GM21447 (cell line): ENCODE measurements around the gene ADAMTS3.

Experiments
- ATAC-seq: cut with Tn5 transposase; IDR thresholded peaks from one replicate; pipeline ENCODE4 v1.9.1; 2021; ENCODE audit not compliant: unreplicated experiment

Gene ADAMTS3

DNA sequence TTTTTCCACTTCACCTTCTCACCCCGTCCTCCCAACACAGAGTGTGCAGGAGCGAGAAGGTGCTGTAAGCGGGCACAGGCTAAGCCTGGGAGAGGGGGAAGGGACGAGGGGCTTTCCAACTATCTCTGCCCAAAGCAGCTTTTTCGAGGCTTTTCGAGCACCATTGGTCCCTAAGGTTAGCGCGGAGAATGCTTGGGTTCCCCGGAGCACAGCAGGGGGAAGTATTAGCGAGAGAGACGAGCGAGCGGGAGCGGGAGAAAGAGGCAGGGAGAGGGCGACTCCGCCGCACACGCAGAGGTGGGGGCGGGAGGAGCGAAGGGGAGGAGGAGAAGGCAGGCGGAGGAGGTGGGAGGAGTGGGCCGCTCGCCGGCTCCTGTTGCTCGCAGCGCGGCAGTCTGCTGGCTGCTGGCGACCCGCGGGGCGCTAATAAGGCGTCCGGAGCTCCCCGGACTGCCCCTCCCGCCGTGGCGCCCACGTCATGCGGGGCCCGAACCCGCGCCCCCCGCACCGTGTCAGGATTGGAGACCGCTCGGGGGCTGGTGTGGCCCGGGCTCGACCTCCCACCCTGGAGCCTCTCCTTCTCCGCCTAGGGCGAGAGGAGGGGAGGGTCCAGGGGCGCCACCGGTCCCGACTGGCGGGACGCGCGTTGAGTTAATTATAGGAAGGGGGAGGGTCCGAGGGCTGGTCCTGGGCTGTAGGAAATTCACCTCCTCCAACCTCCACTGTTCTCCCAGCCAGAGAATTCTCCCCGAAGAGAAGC lies at the start of gene ADAMTS3:
Gene ADAMTS3 (minus strand): TSS at position 263 of the 760 bp plus-strand sequence. CDS start 459 bp downstream, outside the sequence.
- ATAC-seq = no peak

- no peak for ATAC-seq
Measured at GRCh38 chr4:72613959-72614358, 44.9 kb upstream of the ADAMTS3 start.

GRCh38 chr4:72606751-72607150 lies 37.7 kb upstream of the ADAMTS3 start:
- no peak for ATAC-seq

DNA sequence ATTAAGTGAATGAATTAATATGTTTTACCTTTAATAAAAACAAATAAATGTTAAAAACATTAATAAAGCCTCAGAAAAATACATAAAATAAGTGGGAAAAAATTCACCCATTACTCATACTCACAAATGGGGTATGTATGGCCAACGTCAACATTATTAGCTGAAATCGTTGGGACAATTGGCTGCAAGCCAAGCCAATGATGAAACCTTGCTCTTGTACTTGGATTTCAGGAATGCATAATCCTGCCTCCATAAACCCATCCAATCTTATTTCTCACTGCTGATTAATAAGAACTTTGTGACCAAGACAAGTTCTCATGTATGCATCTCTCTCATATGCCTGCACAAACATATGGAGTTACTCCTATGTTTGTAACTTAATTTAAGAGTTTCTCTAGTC lies 35.3 kb upstream of the ADAMTS3 start:
- no peak for ATAC-seq

DNA sequence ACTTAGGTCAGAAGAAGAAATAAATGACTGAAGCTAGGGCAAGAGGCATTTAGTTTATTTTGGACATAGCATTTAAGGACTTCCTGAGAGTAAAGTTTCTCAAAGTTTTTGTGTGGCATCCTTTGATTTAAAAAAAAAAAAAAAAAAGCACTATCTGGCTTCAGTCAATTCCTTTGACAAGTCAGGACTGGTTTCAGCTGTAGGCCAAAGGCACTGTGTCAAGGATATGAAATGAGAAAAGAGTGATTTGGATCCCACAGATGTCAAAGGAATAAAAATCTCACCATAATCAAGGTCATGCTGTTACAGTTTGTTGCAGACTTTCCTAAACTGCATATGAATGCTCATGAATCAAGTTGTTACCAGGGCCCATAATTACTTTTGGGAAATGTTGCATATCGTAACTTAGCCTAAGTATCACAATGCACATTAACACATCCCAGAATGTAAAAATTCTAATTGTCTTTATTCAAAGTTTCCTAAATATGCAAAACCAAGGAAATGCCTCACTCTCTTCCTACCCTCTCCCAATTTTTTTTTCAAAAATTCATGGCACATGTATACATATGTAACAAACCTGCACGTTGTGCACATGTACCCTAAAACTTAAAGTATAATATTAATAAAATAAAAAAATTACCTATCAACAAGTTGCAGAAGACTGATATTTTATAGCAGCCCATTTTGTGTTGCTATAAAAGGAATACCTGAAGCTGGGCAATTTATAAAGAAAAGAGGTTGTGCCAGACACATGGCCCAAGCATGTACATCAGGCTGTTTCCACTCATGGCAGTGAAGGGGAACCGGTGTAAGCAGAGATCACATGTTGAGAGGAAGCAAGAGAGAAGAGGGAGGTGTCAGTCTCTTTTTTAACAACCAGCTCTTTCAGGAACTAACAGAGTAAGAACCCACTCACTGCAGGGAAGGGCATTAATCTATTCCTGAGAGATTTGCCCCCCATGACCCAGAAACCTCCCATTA lies 33.7 kb upstream of the ADAMTS3 start:
- no peak for ATAC-seq

DNA sequence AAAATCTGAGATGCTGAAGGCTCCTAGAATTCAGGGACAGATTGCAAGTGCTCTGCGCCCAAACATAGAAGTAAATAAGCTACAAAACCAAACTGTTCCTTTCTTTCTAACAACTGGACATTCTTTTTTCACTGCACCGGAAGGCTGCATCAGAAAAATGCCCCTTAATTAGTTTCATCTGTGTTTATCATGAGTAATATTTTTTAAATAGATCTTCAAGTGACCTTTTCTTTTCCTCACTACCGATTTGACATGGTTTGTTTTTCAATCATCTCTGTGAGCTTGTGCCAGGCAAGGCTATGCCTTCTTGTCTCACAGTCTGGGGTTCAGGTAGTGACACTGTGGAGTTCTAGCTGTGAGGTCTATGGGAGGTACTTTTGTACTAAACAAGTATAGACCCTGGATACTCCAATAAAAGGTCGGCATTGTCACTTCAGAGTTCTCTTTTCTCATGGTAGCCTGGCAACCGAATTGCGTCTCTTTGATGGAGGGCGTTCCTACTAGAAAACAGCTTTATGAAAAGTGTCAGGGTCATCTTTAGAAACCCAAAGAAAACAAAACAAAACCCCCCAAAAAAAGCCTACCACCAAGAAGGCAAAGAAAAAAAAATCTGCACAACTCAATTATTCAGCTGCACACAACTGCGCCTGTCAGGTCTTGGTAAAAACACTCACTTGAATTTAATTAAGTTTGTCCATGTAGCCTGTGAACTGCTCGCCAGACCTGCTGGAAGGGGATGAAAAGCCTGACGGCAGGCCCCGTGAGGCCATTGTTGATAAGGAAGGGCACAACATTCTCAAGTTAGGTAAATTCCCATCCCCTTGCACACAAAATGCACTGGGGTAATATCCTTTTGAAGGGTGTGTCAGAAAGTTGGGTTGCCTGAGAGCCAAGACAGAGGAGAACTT lies 22.8 kb upstream of the ADAMTS3 start:
- no peak for ATAC-seq

GRCh38 chr4:72587334-72587733 lies 18.3 kb upstream of the ADAMTS3 start:
- ATAC-seq = no peak

DNA sequence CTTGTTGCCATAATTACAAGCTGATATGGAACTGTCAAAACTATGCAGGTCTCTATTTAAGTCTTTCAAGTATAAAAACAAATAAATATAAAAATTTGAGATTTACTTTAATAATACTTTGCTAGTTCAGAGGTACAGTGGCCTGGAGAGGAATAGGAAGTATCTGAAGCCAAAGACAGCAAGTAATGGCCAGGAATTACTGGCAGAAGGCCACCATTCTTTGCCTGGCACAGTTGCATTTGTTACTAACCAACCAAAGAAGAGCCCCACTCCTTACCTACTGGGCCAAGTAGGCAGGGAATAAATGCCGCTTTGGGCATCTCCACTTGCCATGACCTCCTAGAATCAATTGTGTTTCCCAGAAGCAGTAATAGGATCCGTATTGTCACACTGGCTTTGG lies 13.8 kb upstream of the ADAMTS3 start:
- no peak for ATAC-seq

GRCh38 chr4:72577211-72577610 lies 8.2 kb upstream of the ADAMTS3 start:
- ATAC-seq = no peak

DNA sequence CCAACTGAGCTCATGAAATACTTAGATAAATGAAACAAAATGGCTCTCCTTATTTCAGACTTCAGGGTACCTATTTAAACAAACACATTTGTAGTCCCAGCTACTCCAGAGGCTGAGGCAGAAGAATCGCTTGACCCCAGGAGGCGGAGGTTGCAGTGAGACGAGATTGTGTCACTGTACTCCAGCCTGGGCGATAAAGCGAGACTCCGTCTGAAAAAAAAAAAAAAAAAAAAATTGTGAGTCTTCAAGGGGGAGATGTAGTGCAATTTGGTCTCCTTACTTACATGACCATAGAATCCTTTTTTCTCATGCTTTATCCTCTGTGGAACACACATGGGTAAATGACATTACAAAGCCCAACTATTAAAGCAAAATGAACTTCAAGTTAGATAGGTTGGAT lies 2.3 kb upstream of the ADAMTS3 start:
- no peak for ATAC-seq

- ATAC-seq = no peak
Measured at GRCh38 chr4:72569719-72570235, 756 bp upstream of the ADAMTS3 start.

DNA sequence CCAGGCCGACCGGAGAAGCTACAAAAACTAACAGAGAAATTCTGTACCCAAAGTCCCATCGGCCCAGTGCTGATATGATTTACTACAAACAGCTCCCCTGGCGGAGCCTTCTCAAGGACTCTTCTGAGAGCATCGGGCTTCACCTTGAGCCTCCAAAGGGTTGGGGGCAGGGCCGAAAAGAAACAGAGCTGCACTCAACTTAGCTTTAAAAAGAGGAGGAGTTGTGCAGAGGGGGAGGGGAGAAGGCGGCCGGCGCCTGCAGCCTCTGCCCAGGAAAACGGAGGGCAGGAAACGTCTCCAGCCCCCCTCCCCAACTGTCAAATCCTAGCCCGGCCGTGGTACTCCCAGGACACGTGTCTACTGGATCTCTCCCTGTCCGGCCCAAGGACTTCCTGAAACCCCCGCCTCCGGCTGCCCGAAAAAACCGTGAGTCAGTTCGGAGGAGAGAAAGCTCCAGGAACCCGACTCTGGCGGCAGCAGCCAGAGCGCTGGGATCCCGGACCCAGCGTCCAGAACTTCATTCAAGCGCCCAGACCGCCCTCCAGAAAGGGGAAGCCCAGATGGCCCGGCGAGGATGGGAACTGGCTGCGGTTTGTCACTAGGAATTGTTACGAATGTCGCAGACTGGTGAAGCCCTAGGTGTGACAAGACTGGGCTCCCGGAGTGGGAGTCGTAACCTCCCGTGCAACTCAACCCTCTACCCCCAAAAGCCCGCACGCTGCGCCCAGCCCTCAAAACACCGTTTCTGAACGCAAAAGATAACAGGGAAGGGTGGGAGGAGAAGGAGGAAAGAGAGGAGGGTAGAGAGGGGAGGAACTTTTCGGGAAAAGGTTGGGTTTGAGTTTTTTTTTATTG lies 973 bp downstream of the ADAMTS3 start:
- ATAC-seq = peak; percentile 49

GRCh38 chr4:72567036-72567435 lies 2.0 kb downstream of the ADAMTS3 start:
- ATAC-seq = no peak

GRCh38 chr4:72566464-72566972 lies 2.5 kb downstream of the ADAMTS3 start:
- ATAC-seq = no peak

- no peak for ATAC-seq
Measured at GRCh38 chr4:72564789-72565188, 4.2 kb downstream of the ADAMTS3 start.

- ATAC-seq = no peak
Measured at GRCh38 chr4:72564184-72564583, 4.8 kb downstream of the ADAMTS3 start.

- ATAC-seq = no peak
Measured at GRCh38 chr4:72558655-72559054, 10.4 kb downstream of the ADAMTS3 start.

DNA sequence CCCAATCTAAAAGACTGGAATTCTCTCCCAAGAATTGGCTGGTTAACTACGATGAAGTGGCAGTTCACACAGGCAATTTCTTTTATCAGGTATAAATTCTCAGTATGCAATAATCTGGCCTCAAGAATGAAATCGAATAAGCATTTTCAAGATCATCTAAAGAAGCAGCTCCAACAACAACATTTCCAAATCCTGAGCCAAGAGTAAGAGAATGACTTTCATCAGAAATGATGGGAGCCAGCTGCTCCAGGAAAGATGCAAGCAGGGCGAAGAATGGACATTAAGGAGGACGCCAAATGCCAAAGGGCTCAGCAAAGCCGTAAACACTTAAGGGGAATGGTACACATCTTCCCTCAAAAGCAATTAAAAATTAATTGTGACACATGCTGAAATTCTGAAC lies 12.0 kb downstream of the ADAMTS3 start:
- ATAC-seq = no peak

- no peak for ATAC-seq
Measured at GRCh38 chr4:72555377-72555831, 13.6 kb downstream of the ADAMTS3 start.
